ENCODE data around the gene MIB1.

MIB1 gene

DNA sequence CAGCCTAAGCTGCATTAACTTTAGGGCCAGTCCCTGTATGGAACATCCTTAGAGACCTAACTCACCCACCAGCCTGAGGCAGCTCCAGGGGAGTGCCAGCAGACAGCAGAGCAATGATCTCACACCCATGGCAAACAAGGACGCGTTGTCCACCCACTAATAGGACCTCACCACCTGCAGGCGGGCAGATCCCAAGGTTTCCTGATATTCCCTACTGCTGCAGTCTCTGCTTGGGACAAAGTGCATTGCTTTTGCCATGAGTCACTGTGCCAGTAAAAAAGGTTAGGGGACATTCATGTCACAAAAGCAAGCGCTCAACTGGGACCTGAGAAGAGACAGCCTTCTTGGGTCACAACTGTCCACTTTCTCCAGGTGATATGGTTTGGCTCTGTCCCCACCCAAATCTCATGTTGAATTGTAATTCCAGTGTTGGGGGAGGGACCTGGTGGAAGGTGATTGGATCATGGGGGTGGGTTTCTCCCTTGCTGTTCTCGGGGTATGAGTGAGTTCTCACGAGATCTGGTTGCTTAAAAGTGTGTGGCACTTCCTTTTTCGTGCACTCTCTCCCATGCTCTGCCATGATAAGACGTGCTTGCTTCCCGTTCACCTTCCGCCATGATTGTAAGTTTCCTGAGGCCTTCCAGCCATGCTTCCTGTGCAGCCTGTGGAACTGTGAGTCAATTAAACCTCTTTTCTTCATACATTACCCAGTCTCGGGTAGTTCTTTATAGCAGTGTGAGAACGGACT, 160.2 kb downstream of the MIB1 start:
- DNase-seq: no peak

GRCh38 chr18:21901423-21901945, 160.9 kb downstream of the MIB1 start:
- no peak for DNase-seq

DNA sequence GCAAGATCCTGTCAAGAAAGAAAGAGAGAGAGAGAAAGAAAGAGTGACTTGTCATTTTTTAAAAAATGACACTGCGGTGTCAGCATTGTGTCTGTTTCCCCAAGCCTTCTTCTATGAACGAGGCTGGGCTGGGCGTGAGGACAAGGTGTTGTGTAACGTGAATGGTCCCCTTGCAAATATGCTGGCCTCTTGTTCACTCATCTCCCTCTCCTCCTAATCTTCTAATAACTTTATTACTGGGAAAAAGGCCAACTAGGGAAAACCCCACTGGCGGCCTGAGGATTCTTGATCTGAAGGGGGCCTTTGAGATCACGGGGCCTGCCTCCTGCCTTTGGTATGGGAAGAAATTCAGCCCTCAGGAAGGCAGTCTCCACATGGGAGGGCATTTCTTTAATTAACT, 163.1 kb downstream of the MIB1 start:
- no peak for DNase-seq

- no peak for DNase-seq
Observed at GRCh38 chr18:21904856-21905255, 164.3 kb downstream of the MIB1 start.

- DNase-seq: no peak
Observed at GRCh38 chr18:21907451-21907850, 166.9 kb downstream of the MIB1 start.

GRCh38 chr18:21908711-21909110, 168.1 kb downstream of the MIB1 start:
- no peak for DNase-seq

- DNase-seq: no peak
Observed at GRCh38 chr18:21910906-21911305, 170.3 kb downstream of the MIB1 start.

DNA sequence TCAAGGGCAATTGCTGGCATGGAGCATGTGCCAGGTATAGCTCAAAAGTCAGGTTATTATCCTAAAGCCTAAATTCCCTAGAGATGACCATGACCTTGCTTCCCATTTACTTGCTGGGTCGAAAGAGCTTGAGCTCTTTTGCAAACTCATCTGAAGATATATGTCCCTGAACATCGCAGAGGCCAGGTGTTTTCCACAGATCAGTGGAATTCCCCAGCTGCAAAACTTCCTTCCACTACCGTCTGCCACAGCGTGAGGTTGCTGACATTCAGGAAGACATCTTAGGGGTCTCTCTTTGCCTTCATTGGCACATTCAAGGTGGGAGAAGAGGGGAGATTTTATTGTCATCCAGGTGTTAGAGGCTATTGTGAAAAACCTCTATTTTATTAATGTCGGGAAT, 171.0 kb downstream of the MIB1 start:
- DNase-seq: no peak

DNA sequence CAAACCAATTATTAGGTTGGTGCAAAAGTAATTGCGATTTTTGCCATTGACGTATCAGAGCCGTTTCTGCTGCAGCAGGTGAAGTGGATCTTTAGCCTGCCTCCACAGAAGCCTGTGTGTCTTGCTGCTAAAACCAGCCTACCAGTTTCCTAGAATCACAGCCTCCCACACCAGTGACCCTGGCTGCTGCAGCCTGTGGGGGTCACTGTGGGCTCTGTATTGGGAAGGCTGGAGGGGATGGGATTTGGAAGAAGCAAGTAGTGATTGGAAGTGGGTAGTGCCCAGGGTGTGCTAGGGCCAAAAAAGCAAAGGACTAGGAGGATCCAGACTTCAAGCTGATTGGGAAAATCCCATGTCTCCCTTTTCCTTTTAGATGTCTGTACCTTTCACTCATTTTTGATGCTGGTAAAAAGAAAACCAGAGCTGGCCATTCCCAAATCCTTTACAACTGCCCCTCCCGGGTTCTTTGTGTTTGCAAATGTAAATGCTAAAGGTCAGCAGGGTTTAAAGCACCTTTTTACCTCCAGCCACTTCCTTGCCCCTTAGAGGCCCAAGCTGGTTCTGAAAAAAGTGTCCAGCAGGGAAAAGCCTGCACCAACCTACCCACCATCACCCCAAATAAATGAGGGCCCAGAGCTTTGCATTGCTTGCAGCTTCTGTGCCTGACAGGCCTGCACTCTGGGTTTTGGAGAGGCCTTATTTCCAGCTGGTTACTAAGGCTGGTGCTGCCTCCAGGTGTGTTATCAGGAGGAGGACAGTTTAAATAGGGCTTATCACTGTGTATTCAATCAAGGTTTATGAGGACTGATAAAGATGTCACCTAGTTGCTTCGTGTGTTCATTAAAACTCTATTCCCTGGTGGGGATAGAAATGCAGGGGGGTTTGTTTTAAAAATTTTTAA, 172.0 kb downstream of the MIB1 start:
- DNase-seq: no peak

DNA sequence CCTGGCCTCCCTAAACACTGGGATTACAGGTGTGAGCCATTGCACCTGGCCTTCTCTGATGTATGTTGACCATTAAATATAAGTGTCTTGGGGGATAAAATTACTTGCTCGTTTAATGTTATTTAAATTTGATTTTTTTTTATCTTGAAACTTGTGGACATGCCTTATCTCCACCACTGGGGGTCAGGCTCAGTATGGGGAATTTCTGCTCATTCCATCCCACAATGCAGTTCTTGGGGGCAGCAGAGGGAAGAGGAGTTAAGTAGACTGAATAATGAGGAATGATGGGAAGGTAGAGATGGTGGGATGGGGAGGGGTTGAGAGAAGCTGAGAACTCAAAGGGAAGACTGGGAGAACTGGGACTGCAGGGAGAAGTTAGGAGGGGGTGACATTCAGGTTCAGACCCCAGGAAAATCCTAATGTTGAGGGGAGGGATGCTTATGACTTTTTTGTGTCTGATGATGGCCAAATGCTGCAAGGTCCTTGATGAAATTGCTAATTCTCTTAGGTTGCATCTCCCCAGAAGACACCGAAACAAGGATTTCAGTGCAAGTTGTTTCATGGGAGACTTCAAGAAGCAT, 174.2 kb downstream of the MIB1 start:
- DNase-seq: no peak

DNA sequence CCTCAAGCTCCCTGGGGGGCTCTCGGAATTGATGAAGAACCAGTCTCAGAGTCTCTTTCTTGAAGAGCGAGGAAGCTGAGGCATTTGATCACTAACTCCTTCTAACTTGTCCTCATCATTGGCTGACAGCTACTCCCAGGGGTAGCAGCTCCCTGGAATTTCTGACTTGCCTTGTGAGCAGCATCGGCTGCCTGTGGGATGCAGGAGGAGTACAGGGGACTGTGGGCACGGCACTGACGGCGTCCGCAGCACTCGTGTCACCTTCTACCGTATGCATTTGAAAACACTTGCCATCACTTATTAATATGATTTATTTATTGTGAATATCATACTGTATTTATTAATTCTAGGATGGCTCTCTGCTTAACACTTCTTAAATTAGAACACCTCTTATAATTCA, 175.0 kb downstream of the MIB1 start:
- DNase-seq: no peak

DNA sequence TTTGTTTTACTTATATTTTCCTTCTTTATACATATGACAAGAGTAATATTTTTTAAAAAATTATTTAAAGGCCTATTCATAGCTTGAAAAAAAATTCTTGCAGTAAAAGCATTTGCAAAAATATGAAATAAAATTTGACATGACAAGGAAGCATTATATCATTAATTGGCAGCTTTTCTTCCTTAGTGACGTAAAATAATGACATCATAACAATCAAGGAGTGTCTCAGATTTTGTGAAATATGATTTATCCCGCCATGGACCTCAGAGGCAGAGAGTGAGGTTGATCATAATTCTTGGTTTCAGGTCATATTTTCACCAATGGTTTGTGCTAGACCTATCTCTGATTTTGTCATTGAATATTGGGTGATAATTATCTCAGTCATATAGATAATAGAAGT, 176.0 kb downstream of the MIB1 start:
- no peak for DNase-seq

- no peak for DNase-seq
Observed at GRCh38 chr18:21918693-21919092, 178.1 kb downstream of the MIB1 start.
